Activated CD8-positive, alpha-beta memory T cell treated with anti-CD3 and anti-CD28 coated beads, Interleukin-2, amount 50 U/mL, for 4 hours (primary cell): ENCODE results near the gene NIN.
"Not testable (repeated sequence)": the region's sequence is repeated elsewhere in the genome, so short reads cannot be mapped to it uniquely, and the experiment has no call there.

Source experiments
- DNase-seq: peaks from one replicate; pipeline ENCODE4 v3.0.0-alpha.2; 2020

Gene NIN

DNA sequence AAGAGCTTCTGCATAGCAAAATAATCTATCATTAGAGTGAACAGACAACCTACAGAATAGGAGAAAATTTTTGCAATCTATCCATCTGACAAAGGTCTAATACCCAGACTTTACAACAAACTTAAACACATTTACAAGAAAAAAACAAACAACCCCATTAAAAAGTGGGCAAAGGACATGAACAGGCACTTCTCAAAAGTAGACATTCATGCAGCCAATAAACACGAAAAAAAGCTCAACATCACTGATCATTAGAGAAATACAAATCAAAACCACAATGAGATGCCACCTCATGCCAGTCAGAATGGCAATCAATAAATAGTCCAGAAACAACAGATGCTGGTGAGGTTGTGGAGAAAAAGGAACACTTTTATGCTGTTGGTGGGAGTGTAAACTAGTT lies 15.9 kb downstream of the NIN start:
- DNase-seq = not testable (repeated sequence)

DNA sequence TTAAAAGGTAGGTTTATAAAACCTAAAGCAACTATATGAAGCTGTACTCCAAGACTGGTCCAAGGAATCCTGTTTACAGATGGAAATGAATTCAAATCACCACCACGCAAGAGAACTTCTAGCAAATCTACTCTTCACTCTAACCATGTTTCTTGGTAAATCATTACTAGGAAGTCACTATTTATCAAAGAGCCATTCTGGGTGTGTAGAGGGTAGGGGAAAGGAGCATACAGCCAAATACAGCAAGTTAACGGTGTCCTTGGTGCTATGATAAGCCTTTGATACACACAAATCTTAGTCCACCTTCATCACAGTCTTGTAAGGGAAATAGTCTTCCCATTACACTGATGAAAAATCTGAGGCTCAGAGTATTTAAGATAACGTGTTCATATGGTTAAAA lies 16.8 kb downstream of the NIN start:
- no peak for DNase-seq

GRCh38 chr14:50813544-50813863 lies 17.5 kb downstream of the NIN start:
- no peak for DNase-seq

GRCh38 chr14:50812856-50813543 lies 18.0 kb downstream of the NIN start:
- no peak for DNase-seq

- DNase-seq = no peak
Measured at GRCh38 chr14:50812180-50812579, 18.8 kb downstream of the NIN start.

- DNase-seq = no peak
Measured at GRCh38 chr14:50808053-50808452, 22.9 kb downstream of the NIN start.

GRCh38 chr14:50806241-50806933 lies 24.6 kb downstream of the NIN start:
- DNase-seq = no peak

DNA sequence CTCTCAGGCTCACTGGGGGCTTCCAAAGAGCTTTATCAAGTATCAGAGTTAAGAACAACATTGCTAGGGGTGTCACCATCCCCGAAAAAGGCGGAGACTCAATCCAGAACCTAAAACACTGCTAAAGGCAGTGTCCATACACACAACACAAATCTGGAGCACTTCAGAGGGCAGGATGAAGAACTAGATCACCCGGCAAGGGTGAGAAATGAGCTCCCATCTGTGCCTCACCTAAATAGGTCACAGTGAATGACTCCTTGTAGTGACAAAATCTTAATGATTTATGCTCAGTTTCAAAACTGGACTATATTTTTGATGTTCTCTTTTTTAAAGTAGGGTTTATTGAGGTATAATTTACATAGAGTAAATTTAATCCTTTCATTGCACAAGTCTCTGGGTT lies 25.6 kb downstream of the NIN start:
- DNase-seq = no peak

DNA sequence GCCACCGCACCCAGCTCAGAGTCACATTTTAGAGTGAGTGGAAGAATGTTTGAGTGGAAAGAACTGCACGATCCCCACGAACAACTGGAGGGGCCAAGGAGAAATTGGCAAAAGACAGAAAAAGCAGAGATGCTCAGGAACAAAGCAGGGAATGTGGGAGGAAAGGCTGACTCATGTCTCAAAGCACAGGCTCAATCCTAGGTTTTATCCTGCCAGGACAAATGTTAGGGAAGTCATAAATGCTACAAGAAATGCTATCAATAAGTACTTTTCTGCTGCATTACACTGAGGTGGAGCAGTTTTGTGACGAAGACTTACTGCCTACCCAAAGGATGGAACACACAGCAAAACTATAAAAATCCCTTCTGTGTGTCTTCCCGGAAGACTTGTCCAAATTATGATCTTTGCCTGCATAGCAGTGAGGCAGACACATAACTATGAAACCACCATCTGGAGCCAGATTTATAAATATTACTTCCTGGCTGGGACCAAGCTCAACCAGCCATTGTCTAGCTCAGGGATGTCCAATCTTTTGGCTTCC lies 26.7 kb downstream of the NIN start:
- DNase-seq = no peak

DNA sequence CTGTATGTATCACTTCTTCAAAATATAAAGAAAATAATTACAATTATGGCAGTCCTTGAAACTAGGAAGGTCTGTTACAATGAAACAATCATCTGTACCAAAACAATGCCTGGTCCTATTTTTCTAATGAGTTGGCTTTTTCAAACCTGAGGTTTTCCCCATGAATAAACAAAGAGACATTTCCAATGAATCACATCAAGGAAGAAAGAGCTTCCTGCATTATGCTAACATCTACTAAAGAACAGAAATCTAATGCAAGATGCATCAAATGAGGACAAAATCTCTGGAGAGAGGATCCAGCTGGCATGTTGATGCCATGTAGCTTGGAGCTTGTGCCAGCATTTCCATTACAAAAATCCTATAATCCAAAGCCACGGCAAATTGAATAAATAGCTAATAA lies 29.3 kb downstream of the NIN start:
- DNase-seq = no peak

GRCh38 chr14:50800032-50800431 lies 30.9 kb downstream of the NIN start:
- no peak for DNase-seq

GRCh38 chr14:50798048-50798421 lies 32.9 kb downstream of the NIN start:
- no peak for DNase-seq

GRCh38 chr14:50797250-50798047 lies 33.5 kb downstream of the NIN start:
- no peak for DNase-seq

GRCh38 chr14:50796390-50796789 lies 34.6 kb downstream of the NIN start:
- no peak for DNase-seq

GRCh38 chr14:50795909-50796308 lies 35.1 kb downstream of the NIN start:
- no peak for DNase-seq

GRCh38 chr14:50795142-50795541 lies 35.8 kb downstream of the NIN start:
- no peak for DNase-seq

DNA sequence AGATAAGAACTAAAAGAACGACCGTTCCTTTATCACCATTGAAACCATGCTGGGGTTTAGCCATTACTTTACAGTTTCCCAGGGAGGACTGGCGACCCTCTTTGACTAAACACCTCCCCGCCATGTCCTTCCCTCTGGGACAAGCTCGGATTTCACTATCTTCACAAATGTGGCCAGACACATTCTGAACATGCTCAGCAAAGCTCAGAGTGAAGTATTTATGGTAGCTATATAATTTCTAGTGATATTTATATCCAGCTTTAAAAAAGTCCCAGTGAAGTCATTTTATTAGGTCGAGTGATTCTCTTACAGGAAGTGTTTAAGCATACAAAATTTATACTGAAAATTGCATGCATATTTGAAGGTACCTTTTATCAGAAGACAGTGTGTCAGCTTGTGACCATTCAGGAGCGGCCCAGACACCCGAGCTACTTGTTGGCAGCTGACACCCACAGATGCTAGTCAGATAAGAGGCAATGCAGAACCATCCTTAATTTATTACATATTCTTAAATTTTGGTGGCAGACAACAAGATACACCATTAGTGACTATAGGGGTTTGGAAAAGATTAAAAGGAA lies 36.8 kb downstream of the NIN start:
- DNase-seq = no peak

GRCh38 chr14:50792634-50793068 lies 38.3 kb downstream of the NIN start:
- DNase-seq = no peak

- DNase-seq = peak; percentile 25
Measured at GRCh38 chr14:50792051-50792477, 38.9 kb downstream of the NIN start.

- no peak for DNase-seq
Measured at GRCh38 chr14:50791201-50791600, 39.8 kb downstream of the NIN start.

DNA sequence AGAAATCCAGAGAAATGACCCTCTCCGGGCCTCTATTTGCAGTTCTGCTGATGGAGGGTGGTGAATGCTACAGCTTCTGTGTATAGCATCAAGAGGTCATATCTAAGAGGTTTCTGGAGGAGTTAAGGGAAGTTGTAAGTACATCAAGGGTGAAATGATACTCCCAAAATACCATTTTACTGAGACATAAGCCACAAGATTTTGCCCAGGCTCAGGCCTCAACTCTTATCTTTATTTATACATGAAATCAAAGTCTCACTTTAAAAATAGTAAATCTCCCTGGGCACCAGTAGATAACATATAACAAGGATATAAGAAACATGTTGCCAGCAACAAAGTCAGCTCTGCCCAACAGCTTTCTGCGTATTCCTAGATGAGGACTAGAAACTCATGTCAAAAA lies 40.4 kb downstream of the NIN start:
- DNase-seq = no peak

- DNase-seq = no peak
Measured at GRCh38 chr14:50786751-50787464, 44.1 kb downstream of the NIN start.
